Vagina (tissue), 2 donors: ENCODE results near the gene PCBP3. TPM values are rescaled to one million over a fixed set of nuclear protein-coding genes. Genes with fewer than 3 reads are reported as not detected.

Source experiments
- DNase-seq, 2 donors: peaks; one replicate each; pipeline ENCODE4 v3.0.0-alpha.2; 2017; ENCODE audit errors: extremely low spot score in 2 of 2
- H3K27ac ChIP-seq: fragments of 200-600 bp; sonication (generic); one replicate; pipeline ENCODE4 v1.5.1; 2019
- H3K27me3 ChIP-seq: fragments of 200-600 bp; sonication (generic); one replicate; pipeline ENCODE4 v1.5.1; 2019
- H3K36me3 ChIP-seq, 2 donors: fragments of 200-600 bp; sonication (generic); one replicate each; pipeline ENCODE4 v1.5.1; 2017 to 2019
- H3K4me1 ChIP-seq: fragments of 200-600 bp; sonication (generic); one replicate; pipeline ENCODE4 v1.5.1; 2019
- H3K4me3 ChIP-seq, 2 donors: fragments of 200-600 bp; sonication (generic); 1 replicate in 1 of 2; 2 replicates in 1 of 2; pipeline ENCODE4 v1.5.1; 2016 to 2019
- H3K9me3 ChIP-seq: fragments of 200-600 bp; sonication (generic); one replicate; pipeline ENCODE4 v1.5.1; 2019
- CTCF ChIP-seq, 3 experiments: fragments of 450-650 bp in 2 of 3; fragments of 200-600 bp in 1 of 3; sonication (generic) in 1 of 3; IDR thresholded peaks; one replicate each; pipeline ENCODE4 v1.5.1; 2017 to 2019; ENCODE audit warnings: antibody characterized with exemption in 3 of 3, mild to moderate bottlenecking in 2 of 3, moderate library complexity in 2 of 3
- POLR2A ChIP-seq, 2 donors: fragments of 450-650 bp; IDR thresholded peaks; one replicate each; pipeline ENCODE4 v1.6.1; 2017; ENCODE audit warnings: antibody characterized with exemption in 2 of 2, mild to moderate bottlenecking in 2 of 2, moderate library complexity in 2 of 2
- POLR2AphosphoS5 ChIP-seq, 2 donors: sonication (generic); formaldehyde crosslinking; IDR thresholded peaks; one replicate each; pipeline ENCODE4 v1.9.0; 2017; ENCODE audit warnings: antibody characterized with exemption in 2 of 2, mild to moderate bottlenecking in 2 of 2, low read depth in 1 of 2; ENCODE audit not compliant: insufficient read depth in 1 of 2
- intact Hi-C: fragments of 100-400 bp; cut with DNase I; formaldehyde crosslinking; loops from one replicate; pipeline ENCODE4 v1.15.1; 2023
- total RNA-seq: library from RNA; depleted of rRNA; stranded (reverse); fragments of >200 nt; gene quantifications from one replicate; pipeline ENCODE4 v1.2.3, GENCODE V29; 2016

Gene PCBP3
- total RNA-seq, 1 donor from 2014 or later, result 4.9 TPM

GRCh38 chr21:45629046-45629981 is 14.2 kb upstream of the PCBP3 start:
- Histone ChIP-seq H3K27me3 (no peaks in the 10 kb centered on the region), H3K36me3 (no peaks in the 10 kb centered on the region), H3K9me3 (no peaks in the 10 kb centered on the region), H3K4me1 (no peaks in the 10 kb centered on the region), H3K4me3 (no peak overlapping the region), H3K27ac (no peak overlapping the region)
- TF ChIP-seq CTCF (IDR thresholded peaks at IDR 0.05) (no peak), POLR2A (IDR thresholded peaks at IDR 0.05) (no peak), POLR2AphosphoS5 (IDR thresholded peaks at IDR 0.05; ENCODE audit: insufficient read depth in 1 of 2, low read depth in 1 of 2) (no peak)
- intact Hi-C loops, result no loop called here
- peak; percentile 75 to 85 for DNase-seq

- H3K27me3 ChIP-seq, result no peaks in the 10 kb centered on the region
- intact Hi-C loops, result no loop called here
- H3K36me3 ChIP-seq, result no peaks in the 10 kb centered on the region
- H3K9me3 ChIP-seq, result no peaks in the 10 kb centered on the region
- H3K4me3 ChIP-seq, result no peak overlapping the region
- no peak overlapping the region for H3K27ac ChIP-seq
- peak; percentile 76 to 85 for DNase-seq
- no peak for TF ChIP-seq CTCF (IDR thresholded peaks at IDR 0.05)
- no peak for TF ChIP-seq POLR2AphosphoS5 (IDR thresholded peaks at IDR 0.05; ENCODE audit: insufficient read depth in 1 of 2, low read depth in 1 of 2)
- TF ChIP-seq POLR2A (IDR thresholded peaks at IDR 0.05), result no peak
- H3K4me1 ChIP-seq, result no peaks in the 10 kb centered on the region
These were observed 13.3 kb upstream of the PCBP3 start for GRCh38 chr21:45630066-45630694.

GRCh38 chr21:45630876-45631275 is 12.6 kb upstream of the PCBP3 start:
- intact Hi-C loops, result no loop called here
- Histone ChIP-seq H3K36me3 (no peaks in the 10 kb centered on the region), H3K27me3 (no peaks in the 10 kb centered on the region), H3K27ac (no peak overlapping the region), H3K4me3 (no peak overlapping the region), H3K4me1 (no peaks in the 10 kb centered on the region), H3K9me3 (no peaks in the 10 kb centered on the region)
- TF ChIP-seq POLR2AphosphoS5 (IDR thresholded peaks at IDR 0.05; ENCODE audit: insufficient read depth in 1 of 2, low read depth in 1 of 2) (no peak), POLR2A (IDR thresholded peaks at IDR 0.05) (no peak), CTCF (IDR thresholded peaks at IDR 0.05) (no peak)
- no peak for DNase-seq

- intact Hi-C loops, result no loop called here
- Histone ChIP-seq H3K36me3 (no peaks in the 10 kb centered on the region), H3K4me3 (no peak overlapping the region), H3K27ac (no peak overlapping the region), H3K27me3 (no peaks in the 10 kb centered on the region), H3K4me1 (no peaks in the 10 kb centered on the region), H3K9me3 (no peaks in the 10 kb centered on the region)
- DNase-seq, result peak; percentile 27 to 81
- TF ChIP-seq CTCF (IDR thresholded peaks at IDR 0.05) (no peak), POLR2AphosphoS5 (IDR thresholded peaks at IDR 0.05; ENCODE audit: insufficient read depth in 1 of 2, low read depth in 1 of 2) (no peak), POLR2A (IDR thresholded peaks at IDR 0.05) (no peak)
These were observed 12.0 kb upstream of the PCBP3 start for GRCh38 chr21:45631540-45631939.
